ENCODE data around the gene ABHD16A. TPM values are rescaled to one million over a fixed set of nuclear protein-coding genes. Genes with fewer than 3 reads are reported as not detected.
A peak's percentile ranks its signal among the peaks of the same experiment; 100 is the strongest.

ABHD16A gene
- total and polyA plus RNA-seq, 2 donors (not counting 3 experiments of a cell fraction or from before 2014, with no cell fraction given) = 48.9 to 60.3 TPM

- intact Hi-C loops (cut with micrococcal nuclease) = loop anchor here (1.0 to 10.0 kb wide), 4 partner anchors 8 to 535 kb away; partner anchors contain the start of genes BAG6, GPSM3 and PBX2
- FAIRE-seq = peak; percentile 64
Measured at GRCh38 chr6:31659649-31660380, 43.3 kb downstream of the ABHD16A start.

DNA sequence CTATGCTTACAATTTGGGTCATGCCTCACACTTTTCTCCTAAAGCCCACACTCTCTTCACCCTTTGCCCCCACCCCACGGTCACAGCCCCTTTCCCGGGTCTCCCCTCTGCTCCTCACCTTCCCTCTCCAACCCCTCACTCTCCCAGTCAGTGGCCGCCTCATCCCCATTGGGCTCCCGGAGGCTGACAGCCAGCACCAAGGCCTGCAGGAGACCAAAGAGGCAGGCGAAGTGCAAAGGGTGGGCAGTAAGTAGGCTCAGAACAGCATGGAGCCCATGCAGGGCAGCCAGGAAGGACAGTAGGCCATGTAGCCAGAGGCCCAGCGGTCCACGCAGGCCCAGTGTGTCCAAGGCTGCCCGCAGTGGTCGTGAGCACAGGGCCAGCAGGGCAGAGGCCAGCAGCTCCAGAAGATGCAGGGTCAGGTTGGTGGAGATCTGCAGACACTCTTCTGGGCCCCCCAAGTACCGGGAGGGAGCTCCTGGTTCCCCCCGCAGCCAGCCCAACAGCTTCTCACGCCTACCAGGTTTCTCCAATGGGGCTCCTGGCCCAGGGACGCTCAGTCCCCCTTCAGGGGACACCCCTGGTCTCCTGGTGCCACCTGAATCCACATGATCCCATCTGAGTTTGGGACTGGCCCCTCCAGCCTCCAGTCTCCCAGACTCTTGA, 44.0 kb downstream of the ABHD16A start:
- Histone ChIP-seq H3K4me3 (replicated peaks in 1 of 3; ENCODE audit: insufficient read depth in 1 of 3, low read depth in 1 of 3, low read length in 3 of 3) (peak overlapping the region in 2 of 3 experiments; percentile 70 to 76), H3K79me2 (ENCODE audit: control insufficient read depth, insufficient read depth, low read length) (peaks cover 25% of the 10 kb centered on the region), H3K36me3 (ENCODE audit: control insufficient read depth in 2 of 2, extremely low read depth in 1 of 2, insufficient read depth in 2 of 2, low read length in 2 of 2) (peaks cover 3 to 4% of the 10 kb centered on the region in 2 experiments), H3K27me3 (ENCODE audit: control insufficient read depth in 2 of 2, insufficient read depth in 2 of 2, low read length in 2 of 2) (no peaks in the 10 kb centered on the region), H3K9ac (replicated peaks; ENCODE audit: extremely low read depth, insufficient read depth, low read length) (no peak overlapping the region), H3K4me2 (ENCODE audit: insufficient read depth, low read length) (peak overlapping the region; percentile 67), H3K9me3 (replicated peaks; ENCODE audit: control insufficient read depth, insufficient read depth, low read length) (no peaks in the 10 kb centered on the region), H2AFZ (ENCODE audit: low read depth, low read length) (no peak overlapping the region), H3K9me1 (replicated peaks; ENCODE audit: control insufficient read depth, extremely low read depth, insufficient read depth, low read length) (no peaks in the 10 kb centered on the region), H3K27ac (ENCODE audit: insufficient read depth, low read depth, low read length) (no peak overlapping the region), H4K20me1 (replicated peaks; ENCODE audit: control insufficient read depth, extremely low read depth, insufficient read depth, low read length) (no peaks in the 10 kb centered on the region), H3K4me1 (ENCODE audit: control insufficient read depth, extremely low read depth, insufficient read depth, low read length) (peaks cover 36% of the 10 kb centered on the region)
- TF ChIP-seq POLR2A (IDR thresholded peaks at IDR 0.05; ENCODE audit: low read depth, low read length) (no peak), MYC (IDR thresholded peaks at IDR 0.05; ENCODE audit: low read depth, low read length) (no peak), EZH2 (IDR thresholded peaks at IDR 0.05; ENCODE audit: borderline replicate concordance, low read depth, low read length, severe bottlenecking) (no peak), CTCF (IDR thresholded peaks at IDR 0.05; ENCODE audit: extremely low read depth in 1 of 2, insufficient read depth in 1 of 2, low read depth in 1 of 2, low read length in 2 of 2) (no peak), GATA2 (IDR thresholded peaks at IDR 0.05; ENCODE audit: insufficient read depth, insufficient read length, low read depth, low read length) (no peak), MAX (IDR thresholded peaks at IDR 0.05; ENCODE audit: insufficient read depth, insufficient read length) (no peak), POLR2AphosphoS5 (IDR thresholded peaks at IDR 0.05; ENCODE audit: insufficient read depth, low read depth, low read length) (no peak), FOS (IDR thresholded peaks at IDR 0.05; ENCODE audit: borderline replicate concordance, insufficient read depth, low read length) (no peak), JUN (IDR thresholded peaks at IDR 0.05; ENCODE audit: borderline replicate concordance, insufficient read depth, insufficient read length, low read depth) (no peak)
- DNase-seq (ENCODE audit: low read depth, low spot score) = no peak
- BruUV-seq (replicated peaks) = no TSS peak
- ChIA-PET POLR2A (interaction anchor here (0.9 kb wide), 1 partner anchor 156 kb away, joined by 4 read pairs; the partner anchor contains the start of genes HSPA1A and HSPA1L), CTCF (no interaction called here)
- intact Hi-C loops (cut with micrococcal nuclease) = no loop called here
- dilution Hi-C loops (cut with MboI; ENCODE audit: extremely low pct_ligation_motif_present, low sequenced_read_pairs) = no loop called here
- no peak for FAIRE-seq

More at GRCh38 chr6:31659649-31660380, 43.3 kb downstream of the ABHD16A start:
- Histone ChIP-seq H3K27ac (ENCODE audit: insufficient read depth, low read depth, low read length) (peak overlapping the region; percentile 62), H3K79me2 (ENCODE audit: control insufficient read depth, insufficient read depth, low read length) (peaks cover 28% of the 10 kb centered on the region), H3K9me1 (replicated peaks; ENCODE audit: control insufficient read depth, extremely low read depth, insufficient read depth, low read length) (no peaks in the 10 kb centered on the region), H3K9ac (replicated peaks; ENCODE audit: extremely low read depth, insufficient read depth, low read length) (peak overlapping the region; percentile 82), H4K20me1 (replicated peaks; ENCODE audit: control insufficient read depth, extremely low read depth, insufficient read depth, low read length) (no peaks in the 10 kb centered on the region), H3K4me1 (ENCODE audit: control insufficient read depth, extremely low read depth, insufficient read depth, low read length) (peaks cover 41% of the 10 kb centered on the region), H3K4me3 (replicated peaks in 1 of 3; ENCODE audit: insufficient read depth in 1 of 3, low read depth in 1 of 3, low read length in 3 of 3) (peak overlapping the region; percentile 30 to 76 (median 70)), H3K36me3 (ENCODE audit: control insufficient read depth in 2 of 2, extremely low read depth in 1 of 2, insufficient read depth in 2 of 2, low read length in 2 of 2) (peaks cover 3 to 4% of the 10 kb centered on the region in 2 experiments), H3K9me3 (replicated peaks; ENCODE audit: control insufficient read depth, insufficient read depth, low read length) (no peaks in the 10 kb centered on the region), H2AFZ (ENCODE audit: low read depth, low read length) (no peak overlapping the region), H3K4me2 (ENCODE audit: insufficient read depth, low read length) (peak overlapping the region; percentile 67), H3K27me3 (ENCODE audit: control insufficient read depth in 2 of 2, insufficient read depth in 2 of 2, low read length in 2 of 2) (no peaks in the 10 kb centered on the region)
- no peak for TF ChIP-seq POLR2A (IDR thresholded peaks at IDR 0.05; ENCODE audit: low read depth, low read length)
- BruUV-seq (replicated peaks) = no TSS peak
- ChIA-PET CTCF (interaction anchor here (0.9 to 5.7 kb wide), 5 partner anchors 8 to 136 kb away, joined by 3 to 38 read pairs (median 3); partner anchors contain the start of genes BAG6 and VARS1), POLR2A (interaction anchor here (1.0 to 2.1 kb wide), 3 partner anchors 8 to 167 kb away, joined by 3 to 13 read pairs (median 4); partner anchors contain the start of genes BAG6, HSPA1B and PRRC2A)
- DNase-seq (ENCODE audit: low read depth, low spot score) = peak; percentile 22
- dilution Hi-C loops (cut with MboI; ENCODE audit: extremely low pct_ligation_motif_present, low sequenced_read_pairs) = no loop called here
